ENCODE data around the gene DAPK2. TPM values are rescaled to one million over a fixed set of nuclear protein-coding genes. Genes with fewer than 3 reads are reported as not detected.

The DAPK2 gene
- total and polyA plus RNA-seq, 2 of the 4 experiments (the other 2 are of a cell fraction), result 0.34 to 0.36 TPM

DNA sequence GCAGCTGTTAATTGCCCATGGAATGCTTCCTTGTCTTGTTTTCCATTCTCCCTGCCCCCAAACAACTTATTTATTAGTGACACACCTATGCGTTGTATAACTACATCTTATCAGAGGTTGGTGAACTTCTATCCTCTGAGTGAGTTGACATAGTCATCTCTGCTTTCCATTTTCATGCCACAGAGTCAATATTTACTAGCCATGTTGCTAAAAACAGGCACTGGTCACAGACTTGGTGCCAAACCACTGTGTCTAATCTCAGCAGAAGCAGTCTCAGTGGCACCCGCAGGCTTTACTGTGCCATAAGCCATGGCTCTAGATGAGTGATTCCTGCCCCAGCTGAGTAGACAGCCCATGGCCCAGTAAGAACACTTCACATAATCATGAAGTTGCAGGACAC, 26.5 kb downstream of the DAPK2 start:
- H3K9me3 ChIP-seq (ENCODE audit: control insufficient read depth, insufficient read depth, low read length), result peaks cover 8% of the 10 kb centered on the region; the same call in 1 of the 2 replicates
- no peak overlapping the region for H2BK15ac ChIP-seq (ENCODE audit: low read depth, low read length)
- no peak for DNase-seq
- no peak overlapping the region for H4K5ac ChIP-seq (ENCODE audit: low read depth, low read length)
- no peaks in the 10 kb centered on the region for H3K79me1 ChIP-seq (ENCODE audit: low read depth in 1 of 2, low read length in 2 of 2)
- H3K4me2 ChIP-seq (ENCODE audit: low read depth, low read length), result no peak overlapping the region
- no peak overlapping the region for H4K91ac ChIP-seq (ENCODE audit: insufficient read depth, low read depth, low read length)
- H3K27ac ChIP-seq (ENCODE audit: insufficient read depth, low read length), result no peak overlapping the region
- POLR2A ChIA-PET (ENCODE audit: unreplicated experiment), result no interaction called here
- no peak overlapping the region for H3K23ac ChIP-seq (ENCODE audit: low read depth, low read length)
- H3K9ac ChIP-seq (ENCODE audit: low read depth, low read length), result no peak overlapping the region
- intact Hi-C loops (cut with micrococcal nuclease) (no loop called here), dilution Hi-C loops (cut with HindIII; ENCODE audit: low sequenced_read_pairs, unreplicated experiment) (no loop called here), in situ Hi-C loops (cut with MboI; ENCODE audit: low sequenced_read_pairs) (no loop called here)
- no peak overlapping the region for H2BK5ac ChIP-seq (ENCODE audit: low read depth, low read length, poor library complexity, severe bottlenecking)
- TF ChIP-seq MXI1 (IDR thresholded peaks at IDR 0.05; ENCODE audit: borderline replicate concordance, low read depth, low read length) (no peak), FOS (IDR thresholded peaks at IDR 0.05; ENCODE audit: low read depth, low read length) (no peak), RFX5 (IDR thresholded peaks at IDR 0.05; ENCODE audit: low read depth, low read length) (no peak), RAD21 (IDR thresholded peaks at IDR 0.05; ENCODE audit: low read length) (no peak), RCOR1 (IDR thresholded peaks at IDR 0.05; ENCODE audit: insufficient replicate concordance, low read length) (no peak), CHD1 (IDR thresholded peaks at IDR 0.05; ENCODE audit: low read depth, low read length) (no peak), BHLHE40 (IDR thresholded peaks at IDR 0.05; ENCODE audit: low read depth, low read length) (no peak), POLR2A (IDR thresholded peaks at IDR 0.05; ENCODE audit: low read depth, low read length) (no peak), MAFK (IDR thresholded peaks at IDR 0.05; ENCODE audit: low read depth, low read length) (no peak), CEBPB (IDR thresholded peaks at IDR 0.05; ENCODE audit: low read depth, low read length) (no peak), NFE2L2 (IDR thresholded peaks at IDR 0.05; ENCODE audit: low read depth, low read length) (no peak)
- TF ChIP-seq, protein P1, sequence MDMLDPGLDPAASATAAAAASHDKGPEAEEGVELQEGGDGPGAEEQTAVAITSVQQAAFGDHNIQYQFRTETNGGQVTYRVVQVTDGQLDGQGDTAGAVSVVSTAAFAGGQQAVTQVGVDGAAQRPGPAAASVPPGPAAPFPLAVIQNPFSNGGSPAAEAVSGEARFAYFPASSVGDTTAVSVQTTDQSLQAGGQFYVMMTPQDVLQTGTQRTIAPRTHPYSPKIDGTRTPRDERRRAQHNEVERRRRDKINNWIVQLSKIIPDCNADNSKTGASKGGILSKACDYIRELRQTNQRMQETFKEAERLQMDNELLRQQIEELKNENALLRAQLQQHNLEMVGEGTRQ (IDR thresholded peaks at IDR 0.05; ENCODE audit: low read depth, low read length), result no peak
- TF ChIP-seq, protein P2, sequence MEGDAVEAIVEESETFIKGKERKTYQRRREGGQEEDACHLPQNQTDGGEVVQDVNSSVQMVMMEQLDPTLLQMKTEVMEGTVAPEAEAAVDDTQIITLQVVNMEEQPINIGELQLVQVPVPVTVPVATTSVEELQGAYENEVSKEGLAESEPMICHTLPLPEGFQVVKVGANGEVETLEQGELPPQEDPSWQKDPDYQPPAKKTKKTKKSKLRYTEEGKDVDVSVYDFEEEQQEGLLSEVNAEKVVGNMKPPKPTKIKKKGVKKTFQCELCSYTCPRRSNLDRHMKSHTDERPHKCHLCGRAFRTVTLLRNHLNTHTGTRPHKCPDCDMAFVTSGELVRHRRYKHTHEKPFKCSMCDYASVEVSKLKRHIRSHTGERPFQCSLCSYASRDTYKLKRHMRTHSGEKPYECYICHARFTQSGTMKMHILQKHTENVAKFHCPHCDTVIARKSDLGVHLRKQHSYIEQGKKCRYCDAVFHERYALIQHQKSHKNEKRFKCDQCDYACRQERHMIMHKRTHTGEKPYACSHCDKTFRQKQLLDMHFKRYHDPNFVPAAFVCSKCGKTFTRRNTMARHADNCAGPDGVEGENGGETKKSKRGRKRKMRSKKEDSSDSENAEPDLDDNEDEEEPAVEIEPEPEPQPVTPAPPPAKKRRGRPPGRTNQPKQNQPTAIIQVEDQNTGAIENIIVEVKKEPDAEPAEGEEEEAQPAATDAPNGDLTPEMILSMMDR (conservative IDR thresholded peaks at IDR 0.05; ENCODE audit: low read depth, low read length), result no peak
- no peak overlapping the region for H2BK20ac ChIP-seq (ENCODE audit: low read depth, low read length)
- H3K4ac ChIP-seq (ENCODE audit: low read depth, low read length), result no peak overlapping the region
- no TSS peak for BruUV-seq (replicated peaks)
- no peak for ATAC-seq (ENCODE audit: low read depth)
- CTCF ChIA-PET, result no interaction called here
- no peaks in the 10 kb centered on the region for H3K9me1 ChIP-seq (ENCODE audit: insufficient read depth, low read length)
- no peaks in the 10 kb centered on the region for H3K36me3 ChIP-seq (ENCODE audit: control insufficient read depth, insufficient read depth, low read length)
- H3K18ac ChIP-seq (ENCODE audit: low read depth, low read length), result no peak overlapping the region
- no peak overlapping the region for H3K56ac ChIP-seq (ENCODE audit: extremely low read depth, insufficient read depth, low read length)
- no peak overlapping the region for H2AK9ac ChIP-seq (replicated peaks; ENCODE audit: low read depth, low read length, poor library complexity)
- WGBS, 2 experiments (ENCODE audit: extremely low coverage in 2 of 2, insufficient read length in 1 of 2), result 83% methylated on average over 1 of the region's 2 CpGs; no CpG with 5 or more reads in 1 of the 2 experiments
- H2AK5ac ChIP-seq (ENCODE audit: low read depth, low read length), result no peak overlapping the region
- no peak overlapping the region for H3K4me3 ChIP-seq (ENCODE audit: insufficient read depth, low read depth, low read length)
- H3K27me3 ChIP-seq (ENCODE audit: control insufficient read depth, insufficient read depth, low read length), result peaks cover 21% of the 10 kb centered on the region
- H2BK120ac ChIP-seq (ENCODE audit: low read depth, low read length), result no peak overlapping the region
- no peak overlapping the region for H2AFZ ChIP-seq (replicated peaks; ENCODE audit: low read length, poor library complexity)
- H3K4me1 ChIP-seq (ENCODE audit: control insufficient read depth, insufficient read depth, low read length), result peaks cover 4% of the 10 kb centered on the region; the same call in 1 of the 2 replicates
- H3K14ac ChIP-seq (replicated peaks; ENCODE audit: low read depth, low read length), result no peak overlapping the region
- no peaks in the 10 kb centered on the region for H4K20me1 ChIP-seq (ENCODE audit: insufficient read depth, low read length)
- H4K8ac ChIP-seq (ENCODE audit: low read depth in 2 of 2, low read length in 2 of 2), result no peak overlapping the region
